Measurements from ENCODE around the gene SH3BP4. TPM values are rescaled to one million over a fixed set of nuclear protein-coding genes. Genes with fewer than 3 reads are reported as not detected.

The SH3BP4 gene
- total and polyA plus RNA-seq, 10 of the 15 experiments (the other 5 are each of a cell fraction or from before 2014, with no cell fraction given) = 0.03 to 0.36 TPM; not detected in 8

DNA sequence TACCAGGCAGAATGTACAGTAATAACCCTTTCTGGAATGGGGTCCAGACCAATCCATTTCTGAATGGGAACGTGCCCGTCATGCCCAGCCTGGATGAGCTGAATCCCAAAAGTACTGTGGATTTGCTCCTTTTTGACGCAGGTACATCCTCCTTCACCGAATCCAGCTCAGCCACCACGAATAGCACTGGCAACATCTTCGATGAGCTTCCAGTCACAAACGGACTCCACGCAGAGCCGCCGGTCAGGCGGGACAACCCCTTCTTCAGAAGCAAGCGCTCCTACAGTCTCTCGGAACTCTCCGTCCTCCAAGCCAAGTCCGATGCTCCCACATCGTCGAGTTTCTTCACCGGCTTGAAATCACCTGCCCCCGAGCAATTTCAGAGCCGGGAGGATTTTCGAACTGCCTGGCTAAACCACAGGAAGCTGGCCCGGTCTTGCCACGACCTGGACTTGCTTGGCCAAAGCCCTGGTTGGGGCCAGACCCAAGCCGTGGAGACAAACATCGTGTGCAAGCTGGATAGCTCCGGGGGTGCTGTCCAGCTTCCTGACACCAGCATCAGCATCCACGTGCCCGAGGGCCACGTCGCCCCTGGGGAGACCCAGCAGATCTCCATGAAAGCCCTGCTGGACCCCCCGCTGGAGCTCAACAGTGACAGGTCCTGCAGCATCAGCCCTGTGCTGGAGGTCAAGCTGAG is 89.6 kb downstream of the SH3BP4 start:
- 56% methylated on average over 30 of the region's 31 CpGs for WGBS (ENCODE audit: insufficient coverage, insufficient replicate concordance, low lambda C conversion rate, missing lambda C conversion rate)
- H2AFZ ChIP-seq (ENCODE audit: control insufficient read depth, low read depth, low read length) = no peak overlapping the region
- H4K20me1 ChIP-seq (ENCODE audit: control insufficient read depth, insufficient read depth) = no peaks in the 10 kb centered on the region
- H3K4me1 ChIP-seq (ENCODE audit: control insufficient read depth, insufficient read depth, low read length) = peaks cover 2% of the 10 kb centered on the region; the same call in 1 of the 2 replicates
- no peaks in the 10 kb centered on the region for H3K79me2 ChIP-seq (ENCODE audit: control insufficient read depth, insufficient read depth, low read length)
- no peak overlapping the region for H3K4me2 ChIP-seq (ENCODE audit: control insufficient read depth, insufficient read depth)
- in situ Hi-C loops (cut with MboI) = no loop called here
- ATAC-seq = no peak
- POLR2A ChIA-PET = no interaction called here
- CTCF ChIA-PET = no interaction called here
- no peak for FAIRE-seq
- TF ChIP-seq MTA2 (IDR thresholded peaks at IDR 0.05; ENCODE audit: low read depth) (no peak), JUNB (IDR thresholded peaks at IDR 0.05) (no peak), ZSCAN29 (IDR thresholded peaks at IDR 0.05) (no peak), RELA (IDR thresholded peaks at IDR 0.05; ENCODE audit: borderline replicate concordance, partially characterized antibody) (no peak), TCF7 (IDR thresholded peaks at IDR 0.05; ENCODE audit: borderline replicate concordance) (no peak)
- TF ChIP-seq, protein P1, sequence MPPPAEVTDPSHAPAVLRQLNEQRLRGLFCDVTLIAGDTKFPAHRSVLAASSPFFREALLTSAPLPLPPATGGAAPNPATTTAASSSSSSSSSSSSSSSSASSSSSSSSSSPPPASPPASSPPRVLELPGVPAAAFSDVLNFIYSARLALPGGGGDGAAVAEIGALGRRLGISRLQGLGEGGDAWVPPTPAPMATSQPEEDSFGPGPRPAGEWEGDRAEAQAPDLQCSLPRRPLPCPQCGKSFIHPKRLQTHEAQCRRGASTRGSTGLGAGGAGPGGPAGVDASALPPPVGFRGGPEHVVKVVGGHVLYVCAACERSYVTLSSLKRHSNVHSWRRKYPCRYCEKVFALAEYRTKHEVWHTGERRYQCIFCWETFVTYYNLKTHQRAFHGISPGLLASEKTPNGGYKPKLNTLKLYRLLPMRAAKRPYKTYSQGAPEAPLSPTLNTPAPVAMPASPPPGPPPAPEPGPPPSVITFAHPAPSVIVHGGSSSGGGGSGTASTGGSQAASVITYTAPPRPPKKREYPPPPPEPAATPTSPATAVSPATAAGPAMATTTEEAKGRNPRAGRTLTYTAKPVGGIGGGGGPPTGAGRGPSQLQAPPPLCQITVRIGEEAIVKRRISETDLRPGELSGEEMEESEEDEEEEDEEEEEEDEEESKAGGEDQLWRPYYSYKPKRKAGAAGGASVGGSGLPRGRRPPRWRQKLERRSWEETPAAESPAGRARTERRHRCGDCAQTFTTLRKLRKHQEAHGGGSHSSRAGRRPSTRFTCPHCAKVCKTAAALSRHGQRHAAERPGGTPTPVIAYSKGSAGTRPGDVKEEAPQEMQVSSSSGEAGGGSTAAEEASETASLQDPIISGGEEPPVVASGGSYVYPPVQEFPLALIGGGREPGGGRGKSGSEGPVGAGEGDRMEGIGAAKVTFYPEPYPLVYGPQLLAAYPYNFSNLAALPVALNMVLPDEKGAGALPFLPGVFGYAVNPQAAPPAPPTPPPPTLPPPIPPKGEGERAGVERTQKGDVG (CRISPR knock-in tag; IDR thresholded peaks at IDR 0.05) = no peak
- TF ChIP-seq, protein P2, sequence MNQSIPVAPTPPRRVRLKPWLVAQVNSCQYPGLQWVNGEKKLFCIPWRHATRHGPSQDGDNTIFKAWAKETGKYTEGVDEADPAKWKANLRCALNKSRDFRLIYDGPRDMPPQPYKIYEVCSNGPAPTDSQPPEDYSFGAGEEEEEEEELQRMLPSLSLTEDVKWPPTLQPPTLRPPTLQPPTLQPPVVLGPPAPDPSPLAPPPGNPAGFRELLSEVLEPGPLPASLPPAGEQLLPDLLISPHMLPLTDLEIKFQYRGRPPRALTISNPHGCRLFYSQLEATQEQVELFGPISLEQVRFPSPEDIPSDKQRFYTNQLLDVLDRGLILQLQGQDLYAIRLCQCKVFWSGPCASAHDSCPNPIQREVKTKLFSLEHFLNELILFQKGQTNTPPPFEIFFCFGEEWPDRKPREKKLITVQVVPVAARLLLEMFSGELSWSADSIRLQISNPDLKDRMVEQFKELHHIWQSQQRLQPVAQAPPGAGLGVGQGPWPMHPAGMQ (IDR thresholded peaks at IDR 0.05; ENCODE audit: borderline replicate concordance) = no peak
- TF ChIP-seq, protein P3, sequence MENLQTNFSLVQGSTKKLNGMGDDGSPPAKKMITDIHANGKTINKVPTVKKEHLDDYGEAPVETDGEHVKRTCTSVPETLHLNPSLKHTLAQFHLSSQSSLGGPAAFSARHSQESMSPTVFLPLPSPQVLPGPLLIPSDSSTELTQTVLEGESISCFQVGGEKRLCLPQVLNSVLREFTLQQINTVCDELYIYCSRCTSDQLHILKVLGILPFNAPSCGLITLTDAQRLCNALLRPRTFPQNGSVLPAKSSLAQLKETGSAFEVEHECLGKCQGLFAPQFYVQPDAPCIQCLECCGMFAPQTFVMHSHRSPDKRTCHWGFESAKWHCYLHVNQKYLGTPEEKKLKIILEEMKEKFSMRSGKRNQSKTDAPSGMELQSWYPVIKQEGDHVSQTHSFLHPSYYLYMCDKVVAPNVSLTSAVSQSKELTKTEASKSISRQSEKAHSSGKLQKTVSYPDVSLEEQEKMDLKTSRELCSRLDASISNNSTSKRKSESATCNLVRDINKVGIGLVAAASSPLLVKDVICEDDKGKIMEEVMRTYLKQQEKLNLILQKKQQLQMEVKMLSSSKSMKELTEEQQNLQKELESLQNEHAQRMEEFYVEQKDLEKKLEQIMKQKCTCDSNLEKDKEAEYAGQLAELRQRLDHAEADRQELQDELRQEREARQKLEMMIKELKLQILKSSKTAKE (IDR thresholded peaks at IDR 0.05; ENCODE audit: low read depth, poor library complexity, severe bottlenecking) = no peak
- BruUV-seq (replicated peaks) = no TSS peak
- RAD21 ChIA-PET (ENCODE audit: unreplicated experiment) = no interaction called here
- no peaks in the 10 kb centered on the region for H3K27me3 ChIP-seq (replicated peaks in 1 of 2; ENCODE audit: control insufficient read depth in 2 of 2, insufficient read depth in 2 of 2, low read length in 1 of 2)
- H3K9ac ChIP-seq (ENCODE audit: control insufficient read depth, insufficient read depth, low read length) = no peak overlapping the region
- no peak overlapping the region for H3K4me3 ChIP-seq
- SMC1A ChIA-PET (ENCODE audit: uncharacterized antibody, unreplicated experiment) = no interaction called here
- no peak overlapping the region for H3K27ac ChIP-seq (ENCODE audit: control insufficient read depth, insufficient read depth)
- intact Hi-C loops (cut with micrococcal nuclease; ENCODE audit: unreplicated experiment) = no loop called here
- H3K36me3 ChIP-seq (ENCODE audit: control insufficient read depth in 2 of 2, insufficient read depth in 2 of 2, low read length in 1 of 2) = no peaks in the 10 kb centered on the region
- no peak for DNase-seq (ENCODE audit: low read depth, low spot score)
- no peaks in the 10 kb centered on the region; the same call in 2 of the 3 replicates for H3K9me3 ChIP-seq (replicated peaks; ENCODE audit: control insufficient read depth, insufficient read depth, low read length)

Data from GM12878 (cell line).